GM21390 (cell line): ENCODE data around the gene KRT37.

ENCODE experiments used
- ATAC-seq: cut with Tn5 transposase; IDR thresholded peaks from one replicate; pipeline ENCODE4 v1.9.1; 2021; ENCODE audit not compliant: unreplicated experiment

The KRT37 gene

DNA sequence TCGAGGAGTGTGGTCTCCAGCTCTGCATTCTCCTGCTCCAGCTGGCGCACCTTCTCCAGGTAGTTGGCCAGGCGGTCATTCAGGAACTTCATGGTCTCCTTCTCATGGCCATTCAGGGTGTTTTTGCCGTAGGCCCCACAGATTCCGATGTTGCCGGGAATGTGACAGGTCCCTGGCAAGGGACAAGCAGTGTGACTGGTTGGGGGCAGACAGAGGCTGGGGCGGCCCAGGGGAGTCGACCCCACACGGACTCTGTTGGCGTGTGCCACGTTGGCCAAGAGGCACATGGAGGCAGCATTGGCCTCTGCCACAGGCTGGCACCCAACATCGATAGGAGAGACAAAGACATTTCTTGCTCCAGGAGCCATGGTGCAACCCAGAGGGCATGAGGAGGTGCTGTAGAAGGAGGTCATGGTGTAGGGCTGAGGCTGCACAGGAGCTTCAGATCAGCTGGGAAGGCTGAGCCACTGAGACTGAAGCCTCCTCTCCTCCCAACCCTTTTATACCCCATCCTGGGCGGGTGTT, at the start of gene KRT37:
KRT37 (minus strand) TSS at position 475 of the 525 bp plus-strand sequence; CDS start at position 413, 62 bp downstream.
- no peak for ATAC-seq

DNA sequence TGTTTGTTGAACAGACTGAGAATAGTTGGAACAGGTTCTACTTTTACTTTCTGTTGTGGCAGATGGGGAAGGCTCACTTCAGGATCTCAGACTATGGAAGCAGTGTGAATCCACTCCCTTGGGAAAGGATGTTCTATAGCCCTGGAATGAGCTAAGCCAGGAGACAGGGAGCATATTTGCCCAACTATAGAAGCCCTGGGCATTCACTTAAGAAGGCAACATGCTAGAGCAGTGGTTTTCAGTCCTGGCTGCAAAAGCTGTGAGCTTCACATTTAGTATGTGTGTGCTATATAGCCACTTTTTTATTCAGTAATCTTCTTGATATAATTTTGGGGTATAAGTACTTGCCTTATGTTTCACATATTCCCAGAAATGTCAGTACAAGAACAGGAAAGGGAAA, 44.0 kb upstream of the KRT37 start:
- ATAC-seq: no peak

DNA sequence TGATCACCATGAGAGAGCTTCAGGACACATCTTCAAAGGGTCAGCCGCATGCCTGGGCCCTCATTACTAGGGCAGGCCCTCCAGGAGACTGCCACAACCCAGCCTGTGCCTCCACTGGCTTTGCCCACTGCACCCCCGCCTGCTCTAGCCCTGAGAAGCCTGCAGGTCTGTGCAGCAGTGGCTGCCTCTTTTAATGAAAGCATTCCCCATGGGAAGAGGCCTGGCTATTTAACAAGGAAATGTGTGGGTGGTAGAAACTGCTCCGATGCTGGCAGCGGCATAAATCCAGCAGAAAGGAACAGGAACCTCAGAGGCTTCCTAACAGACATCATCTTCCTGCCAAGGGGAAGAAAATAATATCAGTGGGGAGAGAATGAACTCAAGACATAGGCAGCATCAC, 43.2 kb upstream of the KRT37 start:
- no peak for ATAC-seq

DNA sequence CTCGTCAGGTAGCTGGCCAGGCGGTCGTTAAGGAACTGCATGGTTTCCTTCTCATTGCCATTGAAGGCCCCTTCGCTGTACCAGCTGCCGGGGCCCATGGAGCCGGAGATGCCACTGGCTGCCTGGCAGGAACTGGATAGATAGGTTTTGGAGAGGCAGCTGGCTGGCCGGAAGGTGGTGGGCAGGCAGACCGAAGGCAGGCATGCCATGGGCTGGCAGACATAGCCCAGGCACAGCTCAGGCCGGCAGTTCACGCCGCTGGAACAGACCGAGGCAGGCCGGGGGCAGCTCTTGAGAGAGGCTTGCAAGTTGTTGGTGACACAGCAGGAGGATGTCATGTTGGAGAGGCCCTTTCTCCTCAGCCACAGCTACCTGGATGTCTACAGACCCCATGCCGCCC, 42.6 kb upstream of the KRT37 start, which contains the start of gene KRT32:
KRT32 (minus strand) TSS at position 399 of the 400 bp plus-strand sequence; CDS start at position 338, 61 bp downstream.
- no peak for ATAC-seq

DNA sequence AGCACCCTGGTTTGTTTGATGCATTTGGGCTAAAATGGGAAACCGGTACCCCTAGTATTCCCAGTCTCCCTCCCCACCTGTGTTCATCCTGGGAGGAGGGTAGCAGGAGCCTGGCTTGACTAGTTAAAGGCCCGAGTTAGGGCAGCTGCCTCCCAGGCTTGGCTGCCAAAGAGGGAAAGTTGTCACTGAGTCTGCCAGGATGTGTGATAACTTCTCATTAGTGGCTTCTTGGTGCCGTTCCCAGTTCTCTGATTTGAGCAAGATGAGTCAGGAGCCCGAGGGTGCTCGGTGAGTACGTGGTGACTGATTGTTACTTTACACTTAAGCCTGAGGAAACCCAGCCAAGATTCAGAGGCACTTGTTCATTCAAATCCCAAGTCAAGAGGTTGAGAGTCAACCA, 40.3 kb upstream of the KRT37 start:
- ATAC-seq: no peak

DNA sequence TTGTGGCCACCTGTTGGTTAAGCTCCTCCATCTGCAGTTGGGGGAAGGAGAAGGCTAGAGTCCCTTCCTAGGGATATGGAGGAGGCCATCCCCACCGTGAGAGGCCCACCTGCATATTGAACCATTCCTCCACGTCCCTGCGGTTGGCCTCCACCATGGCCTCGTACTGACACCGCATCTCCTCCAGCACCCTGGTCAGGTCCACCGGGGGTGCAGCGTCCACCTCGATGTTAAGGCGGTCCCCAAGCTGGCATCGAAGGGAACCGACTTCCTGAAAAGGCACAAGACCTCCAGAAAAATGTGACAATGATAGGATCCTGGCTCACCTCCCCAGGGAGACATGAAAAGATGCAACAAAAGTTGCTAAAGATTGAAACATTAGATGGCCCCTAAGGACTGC, 39.8 kb upstream of the KRT37 start:
- no peak for ATAC-seq

DNA sequence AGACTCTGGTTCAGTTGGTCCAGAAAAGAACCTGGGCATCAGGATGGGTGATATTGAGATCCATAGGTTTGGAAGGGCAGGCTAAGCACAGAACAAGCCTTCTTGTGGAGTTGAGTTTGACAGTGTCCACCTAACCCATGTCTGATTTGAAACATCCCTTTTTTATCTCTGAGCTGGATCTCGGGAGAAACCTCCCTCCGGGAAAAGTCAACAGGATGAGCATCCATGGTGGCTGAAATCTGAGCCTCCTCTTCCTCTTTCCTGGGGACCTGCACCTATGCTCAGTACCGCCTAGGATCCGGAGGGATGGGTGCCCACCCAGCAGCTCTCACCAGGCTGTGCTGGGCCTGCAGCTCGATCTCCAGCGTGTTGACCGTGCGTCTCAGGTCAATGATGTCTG, 39.4 kb upstream of the KRT37 start:
- no peak for ATAC-seq

DNA sequence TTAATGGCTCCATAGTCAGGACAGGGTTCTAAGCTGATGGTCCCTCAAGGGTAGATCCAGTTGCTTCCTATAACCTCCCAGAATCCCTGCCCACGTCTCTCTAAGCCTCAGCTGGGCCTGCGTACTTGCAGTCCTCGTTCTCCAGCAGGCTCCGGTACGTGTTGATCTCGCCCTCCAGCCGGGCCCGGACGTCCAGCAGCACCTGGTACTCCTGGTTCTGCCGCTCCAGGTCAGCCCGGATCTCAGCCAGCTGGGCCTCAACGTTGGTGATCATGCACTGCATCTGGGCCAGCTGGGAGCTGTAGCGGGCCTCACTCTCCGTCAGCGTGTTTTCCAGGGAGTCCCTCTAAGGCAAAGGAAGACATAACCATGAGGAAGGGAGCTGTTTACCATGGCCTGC, 38.3 kb upstream of the KRT37 start:
- ATAC-seq: no peak

DNA sequence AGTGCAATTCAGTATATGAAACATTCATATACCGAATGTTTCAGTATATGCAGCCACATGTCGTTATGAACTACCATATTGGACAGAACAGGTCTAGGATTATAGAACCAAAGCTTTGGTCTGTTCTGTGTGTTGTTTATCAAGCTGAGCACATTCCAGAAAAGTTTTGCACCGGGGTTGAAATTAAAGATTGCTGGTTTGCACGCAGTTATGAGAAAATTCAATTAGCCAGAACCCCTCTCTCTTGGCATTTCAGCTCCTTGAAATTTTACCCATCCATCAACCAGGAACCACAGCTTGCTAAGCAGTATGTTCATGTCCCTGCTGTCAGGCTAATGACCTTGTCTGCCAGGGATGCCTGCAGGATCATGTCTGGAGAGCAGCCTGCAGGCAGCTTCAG, 33.3 kb upstream of the KRT37 start:
- ATAC-seq: no peak

DNA sequence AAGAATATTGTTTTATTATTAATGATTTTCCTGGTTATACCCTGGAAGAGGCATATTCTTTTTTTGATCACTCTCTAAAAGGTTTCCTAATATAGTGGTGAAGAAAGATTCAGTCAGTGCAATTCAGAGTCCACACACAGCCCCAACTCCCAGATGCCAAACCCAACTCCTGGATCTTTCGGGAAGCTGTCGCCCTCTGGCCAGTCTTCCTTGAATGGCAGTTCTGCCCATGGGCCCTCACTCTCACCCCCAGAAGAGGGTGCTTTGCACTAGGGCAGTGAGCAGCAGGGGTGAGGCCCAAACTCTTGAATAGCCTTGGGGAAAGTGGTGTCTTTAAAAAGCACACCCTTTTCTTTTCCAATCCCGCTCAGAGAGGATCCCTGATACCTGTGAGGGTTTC, 31.8 kb upstream of the KRT37 start:
- ATAC-seq: no peak

DNA sequence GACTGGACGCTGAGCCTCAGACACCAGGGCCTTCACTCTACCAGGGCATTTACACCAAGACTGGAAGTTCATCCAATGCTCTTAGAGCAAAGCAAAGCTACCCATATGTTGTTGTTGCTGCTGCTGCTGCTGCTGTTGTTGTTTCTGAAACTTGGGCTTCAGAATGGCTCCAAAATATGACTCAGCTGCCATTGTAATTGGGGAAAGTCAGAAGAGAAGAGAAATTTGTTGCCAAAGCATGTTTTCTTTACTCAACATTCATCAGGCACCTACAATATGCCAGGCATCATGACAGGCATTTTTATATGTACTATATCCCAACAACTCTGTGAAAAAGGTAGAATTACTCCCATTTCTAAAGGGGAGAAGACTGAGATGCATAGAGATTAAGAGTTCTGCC, 30.9 kb upstream of the KRT37 start:
- ATAC-seq: no peak

DNA sequence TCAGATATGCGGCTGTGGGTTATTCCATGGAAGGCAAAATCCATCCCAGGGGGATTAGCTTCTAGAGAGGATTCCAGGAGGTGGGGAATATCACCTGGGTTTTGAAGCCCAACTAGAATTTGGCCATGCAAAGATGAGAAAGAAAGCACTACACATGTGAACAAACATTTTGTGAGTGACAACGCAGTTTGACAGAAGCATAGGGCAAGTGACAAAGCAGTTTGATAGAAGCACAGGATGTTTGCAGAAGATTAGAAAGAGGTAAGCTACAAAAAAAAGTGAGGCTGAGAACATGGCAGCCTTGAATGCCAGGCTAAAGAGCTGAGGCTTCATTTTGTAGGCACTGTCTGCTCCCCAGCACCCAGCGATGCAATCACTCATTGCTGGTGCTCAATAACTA, 28.7 kb upstream of the KRT37 start:
- ATAC-seq: no peak

DNA sequence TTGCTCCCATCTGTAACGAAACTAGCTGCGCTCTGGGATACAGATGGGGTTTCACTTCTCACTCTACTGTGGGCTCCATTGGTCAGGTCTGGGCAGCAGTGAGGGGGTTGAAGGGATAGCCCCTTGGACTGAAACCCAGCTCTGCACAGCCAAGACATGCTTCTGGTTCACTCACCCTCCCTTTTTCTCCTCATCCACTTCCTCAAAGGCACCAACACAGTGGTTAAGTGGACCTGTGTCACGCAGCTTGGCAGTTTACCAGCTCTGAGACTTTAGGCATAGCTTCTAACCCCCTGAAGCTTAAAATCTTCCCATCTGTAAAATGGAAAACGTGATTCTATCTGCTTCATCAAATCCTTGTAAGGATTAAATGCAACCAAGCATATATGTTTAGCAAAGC, 27.9 kb upstream of the KRT37 start:
- ATAC-seq: no peak

DNA sequence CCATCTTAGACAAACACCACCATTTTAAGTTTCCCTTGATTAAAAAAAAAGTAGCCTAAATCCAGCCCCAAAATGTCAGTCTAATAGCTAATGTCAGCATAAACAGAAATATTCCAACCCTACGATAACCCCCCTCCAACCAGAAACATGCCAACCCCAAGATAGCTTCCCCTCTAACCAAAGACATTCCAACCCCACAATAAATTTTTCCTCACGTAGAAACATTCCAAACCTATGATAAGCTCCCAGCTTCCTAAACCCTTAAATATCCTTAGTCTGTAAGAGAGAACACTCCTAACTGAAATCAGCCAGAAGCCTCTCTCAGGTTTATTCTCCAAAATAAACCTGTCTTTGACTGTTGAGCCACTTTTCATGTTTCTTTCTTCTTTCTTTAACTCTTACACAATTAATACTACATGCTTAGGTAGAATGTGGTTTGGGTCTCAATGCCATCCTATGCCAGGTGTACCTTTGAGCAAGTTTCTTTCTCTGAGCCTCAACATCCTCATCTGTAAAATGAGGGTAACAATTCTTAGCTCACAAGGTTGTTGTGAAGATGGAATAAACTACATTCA, 26.9 kb upstream of the KRT37 start:
- no peak for ATAC-seq

DNA sequence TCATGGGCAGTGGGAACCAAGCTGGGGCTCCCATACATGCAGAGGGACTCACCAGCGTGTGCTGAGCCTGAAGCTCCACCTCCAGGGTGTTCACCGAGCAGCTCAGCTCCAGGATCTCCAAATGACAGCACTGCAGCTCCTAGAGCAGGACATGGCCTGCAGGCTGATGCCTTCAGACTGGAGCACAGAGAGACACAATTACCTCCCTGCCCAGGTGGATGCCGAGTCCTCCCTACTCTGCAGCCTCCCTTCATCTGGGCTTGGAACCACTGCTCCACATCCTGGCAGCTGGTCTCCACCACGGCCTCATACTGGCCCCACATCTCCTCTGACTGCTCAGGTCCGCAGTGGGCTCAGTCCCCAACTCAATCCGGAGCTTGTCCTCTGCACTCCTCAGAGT, 24.6 kb upstream of the KRT37 start:
- no peak for ATAC-seq

DNA sequence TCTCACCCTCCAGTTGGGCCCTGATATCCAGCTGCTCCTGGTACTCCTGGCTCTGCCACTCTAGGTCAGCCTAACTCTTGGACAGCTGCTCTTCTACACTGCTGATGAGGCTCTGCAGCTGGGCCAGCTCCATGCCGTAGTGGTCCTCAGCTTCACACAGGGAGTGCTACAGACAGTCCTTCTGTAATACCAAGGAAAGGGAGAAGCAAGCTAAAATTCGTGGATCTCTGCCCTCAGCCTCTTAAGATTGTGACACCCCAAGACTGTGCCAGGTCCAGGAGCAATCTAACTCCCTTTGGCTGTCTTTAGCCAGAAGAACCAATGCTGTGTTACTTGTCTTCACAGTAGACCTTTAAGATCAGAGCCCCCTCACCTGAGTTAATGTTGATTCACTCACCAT, 24.1 kb upstream of the KRT37 start:
- no peak for ATAC-seq

DNA sequence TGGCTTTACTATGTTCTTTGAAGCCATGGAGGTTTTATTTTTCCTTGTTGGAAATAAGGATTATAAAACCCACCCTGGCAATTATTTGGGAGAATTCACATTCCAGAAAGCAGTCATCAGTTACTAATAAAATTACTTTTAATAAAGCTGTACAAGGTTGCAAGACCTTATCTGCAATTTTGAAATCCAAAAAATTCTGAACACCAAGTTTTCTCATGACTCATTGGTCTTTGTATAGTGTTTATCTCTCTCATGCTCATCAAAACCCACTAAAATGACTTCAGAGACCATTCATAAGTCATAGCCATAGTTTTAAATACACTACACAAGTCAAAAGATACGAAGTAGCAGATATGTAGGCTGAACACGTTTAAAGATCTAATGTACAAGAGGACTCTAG, 22.4 kb upstream of the KRT37 start:
- ATAC-seq: no peak

DNA sequence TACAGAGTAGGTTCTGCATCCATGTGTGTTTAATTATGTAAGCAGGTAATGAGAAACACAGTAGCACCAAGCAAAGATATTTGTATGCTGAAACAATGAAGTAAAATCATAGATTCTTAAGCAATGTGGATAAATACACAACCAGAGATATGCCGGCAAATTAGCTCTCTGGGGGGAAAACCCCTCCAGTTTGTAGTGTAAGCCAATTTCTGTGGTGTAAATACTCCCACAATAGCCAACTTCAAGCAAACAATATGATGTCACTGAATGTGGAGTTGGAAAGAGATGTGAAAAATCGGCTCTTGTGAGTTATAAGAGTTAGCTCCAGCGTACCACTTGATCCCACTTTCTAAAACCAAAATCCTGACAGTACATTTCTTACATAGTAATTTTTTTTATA, 20.3 kb upstream of the KRT37 start:
- no peak for ATAC-seq

DNA sequence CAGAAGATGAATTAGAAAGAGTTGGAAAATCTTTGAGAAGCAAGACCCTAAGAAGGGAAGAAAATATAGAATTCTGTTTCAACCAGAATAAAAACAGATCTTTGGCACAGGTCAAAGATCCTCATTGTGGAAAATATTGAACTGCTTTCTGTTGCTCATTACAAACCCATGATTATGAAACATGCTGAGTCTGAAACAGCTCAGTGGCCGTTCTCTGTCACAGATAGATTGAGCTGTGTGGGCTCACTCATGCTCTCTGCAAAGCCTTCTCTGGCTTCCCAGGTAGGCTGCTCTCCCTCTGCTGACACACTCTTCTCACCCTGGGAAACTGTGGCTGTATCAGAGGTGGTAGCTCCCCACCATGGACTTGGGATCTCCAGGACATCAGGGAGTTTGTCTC, 19.8 kb upstream of the KRT37 start:
- no peak for ATAC-seq

DNA sequence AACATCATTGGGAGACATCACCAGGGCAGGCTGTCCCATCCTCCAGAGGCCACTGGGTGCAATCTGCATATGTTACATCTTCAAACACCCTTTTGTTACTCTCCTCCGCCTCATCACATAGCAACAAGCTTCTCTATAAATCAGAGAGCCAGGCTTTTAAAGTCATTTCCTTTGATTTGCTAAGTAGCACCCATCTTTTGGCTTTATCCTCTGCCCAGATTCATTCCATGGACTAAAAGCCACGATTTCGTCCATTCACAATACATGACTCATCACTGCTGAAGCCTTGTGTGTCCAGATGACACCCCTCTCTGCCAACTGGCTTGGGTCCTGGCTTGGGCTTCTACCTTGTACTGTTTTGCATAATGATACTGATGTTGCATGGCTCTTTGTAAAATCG, 18.4 kb upstream of the KRT37 start:
- no peak for ATAC-seq

DNA sequence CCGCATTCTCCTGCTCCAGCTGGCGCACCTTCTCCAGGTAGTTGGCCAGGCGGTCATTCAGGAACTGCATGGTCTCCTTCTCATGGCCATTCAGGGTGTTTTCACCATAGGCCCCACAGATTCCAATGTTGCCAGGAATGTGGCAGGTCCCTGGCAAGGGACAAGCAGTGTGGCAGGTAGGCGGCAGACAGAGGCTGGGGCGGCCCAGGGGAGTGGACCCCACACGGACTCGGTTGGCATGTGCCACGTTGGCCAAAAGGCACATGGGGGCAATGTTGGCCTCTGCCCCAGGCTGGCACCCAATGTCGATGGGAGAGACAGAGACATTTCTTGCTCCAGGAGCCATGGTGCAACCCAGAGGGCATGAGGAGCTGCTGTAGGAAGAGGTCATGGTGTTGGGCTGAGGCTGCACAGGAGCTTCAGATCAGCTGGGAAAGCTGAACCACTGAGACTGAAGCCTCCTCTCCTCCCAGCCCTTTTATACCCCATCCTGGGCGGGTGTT, 16.2 kb upstream of the KRT37 start, which contains the start of gene KRT38:
KRT38 (minus strand) TSS at position 453 of the 503 bp plus-strand sequence; CDS start at position 391, 62 bp downstream.
- no peak for ATAC-seq

DNA sequence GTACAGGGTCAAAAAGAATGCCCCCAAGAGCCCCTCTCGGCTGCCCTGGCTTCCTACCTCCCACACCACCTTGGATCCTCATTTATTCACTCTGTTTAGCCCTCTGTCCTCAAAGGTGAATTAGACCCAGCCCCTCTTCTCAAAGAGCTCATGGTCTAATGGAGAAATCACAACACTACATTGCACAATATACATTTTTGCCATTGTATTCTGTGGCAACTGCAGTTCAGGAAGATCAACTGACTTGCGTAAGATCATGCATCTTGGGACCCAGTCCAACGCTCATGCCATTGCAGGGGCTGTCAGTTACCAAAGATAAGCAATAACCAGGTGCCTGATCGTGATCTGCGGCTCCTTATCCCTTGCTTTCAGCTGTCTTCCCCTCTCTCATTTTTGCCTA, 15.0 kb upstream of the KRT37 start:
- no peak for ATAC-seq

DNA sequence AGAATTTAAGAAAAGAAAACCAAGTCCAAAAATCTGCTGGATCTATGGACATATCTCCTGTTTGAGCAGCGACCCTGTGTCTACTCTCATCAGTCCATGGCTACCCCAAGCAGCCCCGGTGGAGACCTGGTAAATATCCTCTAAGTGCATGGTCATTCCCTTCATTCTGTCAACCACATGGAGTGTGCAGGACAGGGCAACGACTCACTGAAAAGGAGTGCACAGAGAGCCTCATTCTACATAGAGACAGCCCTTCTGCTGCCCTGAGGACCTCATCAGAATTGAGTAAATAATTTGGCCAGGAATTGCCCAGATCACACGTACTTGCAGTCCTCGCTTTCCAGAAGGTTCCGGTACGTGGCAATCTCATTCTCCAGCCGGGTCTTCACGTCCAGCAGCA, 13.4 kb upstream of the KRT37 start:
- ATAC-seq: no peak
